HG02642 (cell line): Measurements from ENCODE around the gene OOEP.

Experiments
- ATAC-seq: cut with Tn5 transposase; IDR thresholded peaks from one replicate; pipeline ENCODE4 v1.9.1; 2021; ENCODE audit warnings: mild to moderate bottlenecking; ENCODE audit not compliant: unreplicated experiment, poor library complexity

Gene OOEP

GRCh38 chr6:73367761-73368355 is 1.8 kb downstream of the OOEP start:
- ATAC-seq, result no peak

- no peak for ATAC-seq
Measured at GRCh38 chr6:73364549-73364948, 5.1 kb downstream of the OOEP start.

- no peak for ATAC-seq
Measured at GRCh38 chr6:73364121-73364520, 5.6 kb downstream of the OOEP start.

GRCh38 chr6:73363537-73363875 is 6.2 kb downstream of the OOEP start:
- ATAC-seq, result no peak

GRCh38 chr6:73362869-73363536 is 6.7 kb downstream of the OOEP start:
- no peak for ATAC-seq

- ATAC-seq, result no peak
Measured at GRCh38 chr6:73362358-73362757, 7.3 kb downstream of the OOEP start, which contains the start of gene KHDC3L. Gene KHDC3L (plus strand): TSS chr6:73362658. CDS start chr6:73362730, 72 bp downstream.

GRCh38 chr6:73353636-73354593 is 15.8 kb downstream of the OOEP start, which contains the start of gene DPPA5:
Gene DPPA5 (minus strand): TSS chr6:73354276. CDS start chr6:73354225, 51 bp downstream.
- ATAC-seq, result no peak

- ATAC-seq, result no peak
Measured at GRCh38 chr6:73349311-73349710, 20.4 kb downstream of the OOEP start.

- no peak for ATAC-seq
Measured at GRCh38 chr6:73348550-73349204, 21.0 kb downstream of the OOEP start.

GRCh38 chr6:73343164-73343563 is 26.5 kb downstream of the OOEP start:
- no peak for ATAC-seq

GRCh38 chr6:73342174-73342573 is 27.5 kb downstream of the OOEP start:
- no peak for ATAC-seq

GRCh38 chr6:73341335-73341734 is 28.4 kb downstream of the OOEP start:
- no peak for ATAC-seq

- no peak for ATAC-seq
Measured at GRCh38 chr6:73340048-73340447, 29.6 kb downstream of the OOEP start.

GRCh38 chr6:73339340-73339739 is 30.4 kb downstream of the OOEP start:
- ATAC-seq, result no peak

GRCh38 chr6:73329201-73329600 is 40.5 kb downstream of the OOEP start:
- ATAC-seq, result peak; percentile 49

GRCh38 chr6:73328790-73329189 is 40.9 kb downstream of the OOEP start:
- no peak for ATAC-seq

GRCh38 chr6:73325656-73326055 is 44.0 kb downstream of the OOEP start:
- ATAC-seq, result no peak

- ATAC-seq, result no peak
Measured at GRCh38 chr6:73323323-73323722, 46.4 kb downstream of the OOEP start.
